GM12878 (cell line): ENCODE data around the gene RPS6KC1. TPM values are rescaled to one million over a fixed set of nuclear protein-coding genes. Genes with fewer than 3 reads are reported as not detected.

Source experiments
- ATAC-seq: fragments of 200-7000 bp; cut with Tn5 transposase; 3 replicates; pipeline ENCODE4 v1.9.1; 2020; ENCODE audit warnings: mild to moderate bottlenecking, moderate library complexity
- BruUV-seq: library from RNA; stranded (reverse); fragments of 400-500 nt; replicated peaks from 2 replicates; lab custom pipeline; 2021; lab: Mats Ljungman, UMichigan
- CTCF ChIA-PET: fragments of 300-600 bp; sonication (Branson Sonifier 250); formaldehyde crosslinking; extraction: SDS; loops from one replicate; lab custom pipeline; 2021; ENCODE audit warnings: inconsistent platforms; lab: Yijun Ruan, JAX
- POLR2A ChIA-PET: fragments of 350-600 bp; formaldehyde crosslinking; extraction: SDS; loops from one replicate; lab custom pipeline; 2021; ENCODE audit warnings: inconsistent platforms; lab: Charles Lee
- RAD21 ChIA-PET: fragments of 300-600 bp; sonication (Branson Sonifier 250); formaldehyde crosslinking; loops from one replicate; lab custom pipeline; 2023; ENCODE audit warnings: antibody characterized with exemption; ENCODE audit not compliant: unreplicated experiment; lab: Charles Lee
- SMC1A ChIA-PET: fragments of 300-600 bp; sonication (Branson Sonifier 250); formaldehyde crosslinking; loops from one replicate; lab custom pipeline; 2023; ENCODE audit not compliant: unreplicated experiment, uncharacterized antibody; lab: Charles Lee
- DNase-seq: peaks from one replicate; pipeline ENCODE4 v3.0.0-alpha.2; 2011; ENCODE audit warnings: low read depth, low spot score
- FAIRE-seq: peaks from 3 replicates; lab custom pipeline; 2011; peaks lifted over from hg19 to GRCh38; lab: Jason Lieb, UNC
- H2AFZ ChIP-seq: 2 replicates; pipeline ENCODE4 v1.6.0; 2011; ENCODE audit warnings: low read depth, low read length, control low read depth; ENCODE audit not compliant: control insufficient read depth
- H3K27ac ChIP-seq: 2 replicates; pipeline ENCODE4 v1.5.1; 2011; ENCODE audit warnings: control low read depth; ENCODE audit not compliant: control insufficient read depth, insufficient read depth
- H3K27me3 ChIP-seq, 2 experiments: replicated peaks in 1 of 2; 2 replicates each; pipeline versions ENCODE4 v1.6.0 to v1.6.1; 2011; ENCODE audit warnings: low read length in 1 of 2; ENCODE audit not compliant: control insufficient read depth in 2 of 2, insufficient read depth in 2 of 2
- H3K36me3 ChIP-seq, 2 experiments: 2 replicates each; pipeline ENCODE4 v1.5.1; 2011; ENCODE audit warnings: low read length in 1 of 2; ENCODE audit not compliant: control insufficient read depth in 2 of 2, insufficient read depth in 2 of 2
- H3K4me1 ChIP-seq: 2 replicates; pipeline ENCODE4 v1.6.1; 2011; ENCODE audit warnings: mild to moderate bottlenecking, low read length, moderate library complexity, mixed read lengths; ENCODE audit not compliant: control insufficient read depth, insufficient read depth
- H3K4me2 ChIP-seq: 2 replicates; pipeline ENCODE4 v1.6.0; 2011; ENCODE audit warnings: control low read depth; ENCODE audit not compliant: control insufficient read depth, insufficient read depth
- H3K4me3 ChIP-seq: fragments of 200-600 bp; sonication (generic); 2 replicates; pipeline ENCODE4 v1.5.1; 2016
- H3K79me2 ChIP-seq: 2 replicates; pipeline ENCODE4 v1.6.0; 2011; ENCODE audit warnings: low read length; ENCODE audit not compliant: control insufficient read depth, insufficient read depth
- H3K9ac ChIP-seq: 2 replicates; pipeline ENCODE4 v1.8.0; 2011; ENCODE audit warnings: low read length, control low read depth, mixed read lengths; ENCODE audit not compliant: control insufficient read depth, insufficient read depth
- H3K9me3 ChIP-seq: replicated peaks from 3 replicates; pipeline ENCODE4 v1.5.1; 2011; ENCODE audit warnings: mild to moderate bottlenecking, low read length; ENCODE audit not compliant: control insufficient read depth, insufficient read depth
- H4K20me1 ChIP-seq: 2 replicates; pipeline ENCODE4 v1.6.0; 2011; ENCODE audit not compliant: control insufficient read depth, insufficient read depth
- EZH2 ChIP-seq: IDR thresholded peaks from 2 replicates; pipeline ENCODE4 v1.6.1; 2012; ENCODE audit warnings: low read depth, mild to moderate bottlenecking, control low read depth, inconsistent platforms, low read length, borderline replicate concordance; ENCODE audit not compliant: control insufficient read depth
- NFIC ChIP-seq: IDR thresholded peaks from 2 replicates; pipeline ENCODE4 v1.6.1; 2012; ENCODE audit warnings: low read depth, mild to moderate bottlenecking, inconsistent platforms, low read length, moderate library complexity
- NR2F1 ChIP-seq: fragments of 450-650 bp; conservative IDR thresholded peaks from 2 replicates; pipeline ENCODE4 v1.6.1; 2017; ENCODE audit warnings: mild to moderate bottlenecking
- ZNF207 ChIP-seq: fragments of 450-650 bp; IDR thresholded peaks from 2 replicates; pipeline ENCODE4 v1.6.1; 2014; ENCODE audit warnings: antibody characterized with exemption, mild to moderate bottlenecking, borderline replicate concordance
- WGBS: methylation state at CpG from one replicate; pipeline ENCODE4 v1.1.6; 2016; ENCODE audit warnings: low lambda C conversion rate; ENCODE audit not compliant: insufficient replicate concordance, insufficient coverage; ENCODE audit errors: missing lambda C conversion rate; 5-methylcytosine and 5-hydroxymethylcytosine counted together
- in situ Hi-C: fragments of 300-500 bp; cut with MboI; formaldehyde crosslinking; loops from 9 replicates; pipeline ENCODE4 v1.14.3; 2018; ENCODE audit warnings: mixed read lengths
- intact Hi-C: fragments of 100-400 bp; cut with micrococcal nuclease; formaldehyde crosslinking; loops from one replicate; pipeline ENCODE4 v1.14.2; 2022; ENCODE audit not compliant: unreplicated experiment
- polyA plus RNA-seq, 11 experiments: library from polyadenylated mRNA; depleted of rRNA in 4 of 11; unstranded in 6 of 11; stranded (reverse) in 5 of 11; fragments of >200 nt; fragmentation: Nextera tagmentation in 4 of 11; fragmentation: Illumina TruSeq in 1 of 11; extraction: Ambion mirVana in 4 of 11; extraction: Trizol in 1 of 11; gene quantifications; 1 replicate in 1 of 11; 2 replicates in 10 of 11; pipeline versions ENCODE4 v1.2.1 to v1.2.3, GENCODE V29; 2011 to 2016; ENCODE audit warnings: inconsistent platforms in 2 of 11, missing spikeins in 2 of 11, low read depth in 1 of 11
- total RNA-seq, 4 experiments: library from RNA; depleted of rRNA in 3 of 4; stranded (reverse); fragments of >200 nt in 3 of 4; fragmentation: Illumina TruSeq in 1 of 4; extraction: Trizol in 1 of 4; gene quantifications; 2 replicates each; pipeline versions ENCODE4 v1.2.1 to v1.2.3, GENCODE V29; 2013 to 2021
- TF ChIP-seq, protein P1 (sequence below), 3 experiments: IDR thresholded peaks in 2 of 3; conservative IDR thresholded peaks in 1 of 3; 2 replicates each; pipeline ENCODE4 v1.5.1; 2011; ENCODE audit warnings: low read depth in 3 of 3, low read length in 3 of 3, mild to moderate bottlenecking in 3 of 3, control low read depth in 2 of 3, moderate library complexity in 2 of 3, inconsistent platforms in 1 of 3, mixed read lengths in 1 of 3; ENCODE audit not compliant: control insufficient read depth in 2 of 3, insufficient read depth in 1 of 3; ENCODE audit errors: extremely low read depth in 1 of 3

The RPS6KC1 gene
- total and polyA plus RNA-seq, 10 of the 15 experiments (the other 5 are each of a cell fraction or from before 2014, with no cell fraction given): 2.9 to 17.3 (median 12.2) TPM

DNA sequence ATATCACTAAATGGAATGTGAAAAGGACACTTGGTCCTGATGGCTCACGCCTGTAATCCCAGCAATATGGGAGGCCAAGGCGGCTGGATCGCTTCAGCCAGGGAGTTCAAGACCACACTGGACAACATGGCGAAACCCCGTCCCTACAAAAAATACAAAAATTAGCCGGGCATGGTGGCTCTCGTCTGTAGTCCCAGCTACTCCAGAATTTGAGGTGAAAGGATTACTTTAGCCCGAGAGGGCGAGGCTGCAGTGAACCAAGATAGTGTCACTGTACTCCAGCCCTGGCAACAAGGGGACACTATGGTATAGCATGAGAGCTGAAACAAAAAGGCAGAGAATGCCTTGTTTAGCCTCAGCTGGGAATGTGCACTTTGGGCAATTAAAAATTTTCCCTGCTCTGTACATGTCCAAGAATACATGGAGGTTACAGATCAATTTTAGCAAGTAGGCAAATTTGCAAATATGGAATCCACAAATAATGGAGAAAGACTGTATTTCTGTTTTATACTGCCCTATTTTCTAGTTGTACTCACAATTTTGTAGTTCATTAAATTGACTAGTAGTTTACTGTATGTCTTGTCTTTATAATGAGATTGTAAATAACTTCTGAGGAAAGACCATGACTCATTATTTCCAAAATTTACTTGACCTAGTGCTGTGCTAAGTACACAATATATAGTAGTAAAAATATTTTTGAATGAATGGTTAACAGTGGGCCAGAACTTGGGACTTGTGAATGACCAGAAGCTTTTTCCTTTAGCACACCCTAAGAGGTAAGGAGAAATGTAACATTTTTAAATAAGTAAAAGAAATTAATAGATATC lies 33.4 kb upstream of the RPS6KC1 start:
- Histone ChIP-seq H3K4me2 (no peak overlapping the region), H3K79me2 (peaks cover 26% of the 10 kb centered on the region), H3K27me3 (no peaks in the 10 kb centered on the region), H4K20me1 (no peaks in the 10 kb centered on the region)
- CTCF ChIA-PET: no interaction called here
- no peak for FAIRE-seq
- RAD21 ChIA-PET: interaction anchor here (1.2 kb wide), 1 partner anchor 15 kb away, joined by 3 read pairs; no protein-coding TSS in a partner anchor
- no peak for TF ChIP-seq ZNF207
- TF ChIP-seq NR2F1: no peak
- TF ChIP-seq, protein P1, sequence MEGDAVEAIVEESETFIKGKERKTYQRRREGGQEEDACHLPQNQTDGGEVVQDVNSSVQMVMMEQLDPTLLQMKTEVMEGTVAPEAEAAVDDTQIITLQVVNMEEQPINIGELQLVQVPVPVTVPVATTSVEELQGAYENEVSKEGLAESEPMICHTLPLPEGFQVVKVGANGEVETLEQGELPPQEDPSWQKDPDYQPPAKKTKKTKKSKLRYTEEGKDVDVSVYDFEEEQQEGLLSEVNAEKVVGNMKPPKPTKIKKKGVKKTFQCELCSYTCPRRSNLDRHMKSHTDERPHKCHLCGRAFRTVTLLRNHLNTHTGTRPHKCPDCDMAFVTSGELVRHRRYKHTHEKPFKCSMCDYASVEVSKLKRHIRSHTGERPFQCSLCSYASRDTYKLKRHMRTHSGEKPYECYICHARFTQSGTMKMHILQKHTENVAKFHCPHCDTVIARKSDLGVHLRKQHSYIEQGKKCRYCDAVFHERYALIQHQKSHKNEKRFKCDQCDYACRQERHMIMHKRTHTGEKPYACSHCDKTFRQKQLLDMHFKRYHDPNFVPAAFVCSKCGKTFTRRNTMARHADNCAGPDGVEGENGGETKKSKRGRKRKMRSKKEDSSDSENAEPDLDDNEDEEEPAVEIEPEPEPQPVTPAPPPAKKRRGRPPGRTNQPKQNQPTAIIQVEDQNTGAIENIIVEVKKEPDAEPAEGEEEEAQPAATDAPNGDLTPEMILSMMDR (IDR thresholded peaks at IDR 0.05 in 2 of 3, conservative IDR thresholded peaks at IDR 0.05 in 1 of 3; ENCODE audit: control insufficient read depth in 2 of 3, extremely low read depth in 1 of 3, insufficient read depth in 1 of 3, low read depth in 3 of 3, low read length in 3 of 3): no peak
- no peak for TF ChIP-seq EZH2
- no peak for TF ChIP-seq NFIC
- TF ChIP-seq, all 136 proteins: peak for 0
- Histone ChIP-seq H3K36me3 (0 out of 4 replicates have a peak, but pooled peaks cover 0 to 4% of the 10 kb centered on the region in 2 experiments), H3K27ac (no peak overlapping the region), H2AFZ (no peak overlapping the region), H3K4me1 (no peaks in the 10 kb centered on the region), H3K9me3 (no peaks in the 10 kb centered on the region), H3K9ac (no peak overlapping the region), H3K4me3 (no peak overlapping the region)
- 97% methylated on average over 9 of the region's 9 CpGs for WGBS
- DNase-seq (no peak), ATAC-seq (no peak)
- in situ Hi-C loops: no loop called here
- intact Hi-C loops: no loop called here
- POLR2A ChIA-PET: no interaction called here
- BruUV-seq: no TSS peak
- SMC1A ChIA-PET: interaction anchor here (1.2 kb wide), 1 partner anchor 28 kb away, joined by 3 read pairs; no protein-coding TSS in a partner anchor
